Measurements from ENCODE around the gene ZSCAN31. TPM values are rescaled to one million over a fixed set of nuclear protein-coding genes. Genes with fewer than 3 reads are reported as not detected.
A peak's percentile ranks its signal among the peaks of the same experiment; 100 is the strongest.

Gene ZSCAN31
- polyA plus RNA-seq, 1 of the 3 experiments (the other 2 are of a cell fraction) = 1.9 TPM

DNA sequence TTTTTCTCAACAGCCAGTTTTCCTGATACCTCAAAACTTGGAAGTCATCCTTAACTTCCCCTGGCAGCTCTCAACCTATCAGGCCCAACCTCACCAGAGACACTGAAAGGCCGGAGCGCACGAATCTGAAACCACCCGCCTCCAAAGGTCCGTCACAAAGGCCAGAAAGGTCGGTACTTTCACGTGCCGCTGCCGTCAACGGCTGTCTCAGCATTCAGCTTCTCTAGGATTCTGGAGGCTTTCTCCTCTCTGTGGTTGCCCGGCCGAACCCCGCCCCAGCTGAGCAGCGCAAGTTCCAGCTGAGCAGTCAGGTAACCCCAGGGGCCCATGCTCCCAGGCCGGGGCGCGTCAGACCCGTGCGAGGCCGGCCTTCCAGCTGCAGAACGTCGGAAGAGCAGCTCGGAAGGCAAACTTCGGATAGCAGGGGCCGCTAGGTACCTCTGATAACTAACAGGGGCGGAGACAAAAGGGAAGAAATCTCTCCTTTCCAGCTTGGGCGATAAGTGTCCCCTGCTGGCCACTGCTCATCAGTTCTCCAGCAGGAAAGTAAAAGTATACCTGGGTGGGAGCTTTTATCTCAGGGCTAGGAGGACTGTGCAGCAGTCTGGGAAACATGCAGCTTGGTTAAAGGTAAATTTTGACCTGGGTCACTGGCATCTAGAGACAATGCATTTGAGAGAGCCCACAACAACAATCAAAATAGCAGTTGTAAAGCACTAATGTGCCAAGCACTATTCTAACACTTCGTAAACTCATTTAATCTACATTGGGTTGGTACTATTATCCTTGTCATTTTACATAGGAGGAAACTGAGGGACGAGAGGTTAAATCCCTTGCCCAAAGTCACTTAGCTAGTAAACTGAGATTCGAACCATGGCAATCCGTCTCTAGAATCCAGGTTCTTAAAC lies 47.5 kb upstream of the ZSCAN31 start:
- 0 out of 2 replicates have a peak overlapping the region, but pooled peaks have one; percentile 32 for H3K9ac ChIP-seq
- peak overlapping the region in 1 of 2 experiments; percentile 23; a peak in 3 of 4 replicates for H3K27ac ChIP-seq (ENCODE audit: low read depth in 2 of 2, low read length in 1 of 2)
- POLR2A ChIA-PET = interaction anchor here (0.6 to 1.2 kb wide), 3 partner anchors 12 to 102 kb away, joined by 3 to 5 read pairs (median 5); partner anchors contain the start of gene PGBD1
- peak; percentile 50 for DNase-seq
- H3K4me3 ChIP-seq (ENCODE audit: low read depth in 2 of 2, low read length in 1 of 2) = peak overlapping the region; percentile 46 to 61
- H3K9me2 ChIP-seq = no peaks in the 10 kb centered on the region
- no peaks in the 10 kb centered on the region for H3K27me3 ChIP-seq (ENCODE audit: insufficient read depth)
- CTCF ChIA-PET = interaction anchor here (0.6 to 3.7 kb wide), 8 partner anchors 11 to 242 kb away, joined by 3 to 28 read pairs (median 3); partner anchors contain the start of gene ZKSCAN8
- no peak overlapping the region for H2AFZ ChIP-seq (ENCODE audit: low read depth)
- peaks cover 70 to 83% of the 10 kb centered on the region in 2 experiments for H3K36me3 ChIP-seq (replicated peaks in 1 of 2; ENCODE audit: control insufficient read depth in 1 of 2, insufficient read depth in 2 of 2, low read length in 1 of 2)
- WGBS (ENCODE audit: low lambda C conversion rate) = 57% methylated on average over 19 of the region's 31 CpGs
- H3F3A ChIP-seq (replicated peaks; ENCODE audit: insufficient read depth) = peaks cover 17% of the 10 kb centered on the region
- H4K20me1 ChIP-seq (ENCODE audit: insufficient read depth) = no peaks in the 10 kb centered on the region
- peak overlapping the region; percentile 71 for H3K4me2 ChIP-seq
- H3K9me3 ChIP-seq = 0 out of 2 replicates have a peak, but pooled peaks cover 7% of the 10 kb centered on the region
- H3K4me1 ChIP-seq (ENCODE audit: control insufficient read depth in 1 of 2, insufficient read depth in 2 of 2, low read depth in 1 of 2, low read length in 1 of 2) = no peaks in the 10 kb centered on the region; a peak in 2 of 4 replicates
- H3K79me2 ChIP-seq (ENCODE audit: insufficient read depth) = peaks cover 29% of the 10 kb centered on the region
- TF ChIP-seq MEF2A (IDR thresholded peaks at IDR 0.05; ENCODE audit: borderline replicate concordance, low read depth) (no peak), RAD21 (IDR thresholded peaks at IDR 0.05; ENCODE audit: low read length) (no peak), NFIC (IDR thresholded peaks at IDR 0.05; ENCODE audit: borderline replicate concordance) (no peak), FOSL2 (IDR thresholded peaks at IDR 0.05; ENCODE audit: borderline replicate concordance, low read depth) (no peak), SMC3 (IDR thresholded peaks at IDR 0.05; ENCODE audit: low read depth, low read length) (no peak), MXI1 (IDR thresholded peaks at IDR 0.05; ENCODE audit: low read depth, low read length) (peak; percentile 55; the same call in 1 of the 2 replicates), TEAD4 (IDR thresholded peaks at IDR 0.05; ENCODE audit: borderline replicate concordance, insufficient read depth) (no peak), GABPA (IDR thresholded peaks at IDR 0.05; ENCODE audit: low read depth) (no peak), FOXM1 (IDR thresholded peaks at IDR 0.05; ENCODE audit: low read depth) (no peak), GATA2 (CRISPR knock-in tag; IDR thresholded peaks at IDR 0.05) (no peak), EP300 (IDR thresholded peaks at IDR 0.05; ENCODE audit: borderline replicate concordance in 1 of 2, low read depth in 1 of 2, low read length in 1 of 2) (no peak), JUND (IDR thresholded peaks at IDR 0.05) (no peak), CHD2 (IDR thresholded peaks at IDR 0.05; ENCODE audit: low read length, partially characterized antibody) (no peak), ELF1 (IDR thresholded peaks at IDR 0.05) (no peak), TAF1 (IDR thresholded peaks at IDR 0.05; ENCODE audit: borderline replicate concordance, low read depth, low read length) (no peak), POLR2AphosphoS5 (IDR thresholded peaks at IDR 0.05; ENCODE audit: low read depth, low read length) (no peak), TCF12 (IDR thresholded peaks at IDR 0.05) (no peak), SIN3A (IDR thresholded peaks at IDR 0.05; ENCODE audit: borderline replicate concordance, low read depth, low read length) (peak; percentile 52; the same call in 1 of the 2 replicates), RXRA (IDR thresholded peaks at IDR 0.05; ENCODE audit: borderline replicate concordance, low read depth) (no peak), NRF1 (IDR thresholded peaks at IDR 0.05; ENCODE audit: low read depth, low read length) (no peak)
- TF ChIP-seq, protein P1, sequence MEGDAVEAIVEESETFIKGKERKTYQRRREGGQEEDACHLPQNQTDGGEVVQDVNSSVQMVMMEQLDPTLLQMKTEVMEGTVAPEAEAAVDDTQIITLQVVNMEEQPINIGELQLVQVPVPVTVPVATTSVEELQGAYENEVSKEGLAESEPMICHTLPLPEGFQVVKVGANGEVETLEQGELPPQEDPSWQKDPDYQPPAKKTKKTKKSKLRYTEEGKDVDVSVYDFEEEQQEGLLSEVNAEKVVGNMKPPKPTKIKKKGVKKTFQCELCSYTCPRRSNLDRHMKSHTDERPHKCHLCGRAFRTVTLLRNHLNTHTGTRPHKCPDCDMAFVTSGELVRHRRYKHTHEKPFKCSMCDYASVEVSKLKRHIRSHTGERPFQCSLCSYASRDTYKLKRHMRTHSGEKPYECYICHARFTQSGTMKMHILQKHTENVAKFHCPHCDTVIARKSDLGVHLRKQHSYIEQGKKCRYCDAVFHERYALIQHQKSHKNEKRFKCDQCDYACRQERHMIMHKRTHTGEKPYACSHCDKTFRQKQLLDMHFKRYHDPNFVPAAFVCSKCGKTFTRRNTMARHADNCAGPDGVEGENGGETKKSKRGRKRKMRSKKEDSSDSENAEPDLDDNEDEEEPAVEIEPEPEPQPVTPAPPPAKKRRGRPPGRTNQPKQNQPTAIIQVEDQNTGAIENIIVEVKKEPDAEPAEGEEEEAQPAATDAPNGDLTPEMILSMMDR (IDR thresholded peaks at IDR 0.05) = peak; percentile 46
- TF ChIP-seq, protein P2, sequence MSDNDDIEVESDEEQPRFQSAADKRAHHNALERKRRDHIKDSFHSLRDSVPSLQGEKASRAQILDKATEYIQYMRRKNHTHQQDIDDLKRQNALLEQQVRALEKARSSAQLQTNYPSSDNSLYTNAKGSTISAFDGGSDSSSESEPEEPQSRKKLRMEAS (IDR thresholded peaks at IDR 0.05; ENCODE audit: low read depth) = peak; percentile 89
- TF ChIP-seq, protein P3, sequence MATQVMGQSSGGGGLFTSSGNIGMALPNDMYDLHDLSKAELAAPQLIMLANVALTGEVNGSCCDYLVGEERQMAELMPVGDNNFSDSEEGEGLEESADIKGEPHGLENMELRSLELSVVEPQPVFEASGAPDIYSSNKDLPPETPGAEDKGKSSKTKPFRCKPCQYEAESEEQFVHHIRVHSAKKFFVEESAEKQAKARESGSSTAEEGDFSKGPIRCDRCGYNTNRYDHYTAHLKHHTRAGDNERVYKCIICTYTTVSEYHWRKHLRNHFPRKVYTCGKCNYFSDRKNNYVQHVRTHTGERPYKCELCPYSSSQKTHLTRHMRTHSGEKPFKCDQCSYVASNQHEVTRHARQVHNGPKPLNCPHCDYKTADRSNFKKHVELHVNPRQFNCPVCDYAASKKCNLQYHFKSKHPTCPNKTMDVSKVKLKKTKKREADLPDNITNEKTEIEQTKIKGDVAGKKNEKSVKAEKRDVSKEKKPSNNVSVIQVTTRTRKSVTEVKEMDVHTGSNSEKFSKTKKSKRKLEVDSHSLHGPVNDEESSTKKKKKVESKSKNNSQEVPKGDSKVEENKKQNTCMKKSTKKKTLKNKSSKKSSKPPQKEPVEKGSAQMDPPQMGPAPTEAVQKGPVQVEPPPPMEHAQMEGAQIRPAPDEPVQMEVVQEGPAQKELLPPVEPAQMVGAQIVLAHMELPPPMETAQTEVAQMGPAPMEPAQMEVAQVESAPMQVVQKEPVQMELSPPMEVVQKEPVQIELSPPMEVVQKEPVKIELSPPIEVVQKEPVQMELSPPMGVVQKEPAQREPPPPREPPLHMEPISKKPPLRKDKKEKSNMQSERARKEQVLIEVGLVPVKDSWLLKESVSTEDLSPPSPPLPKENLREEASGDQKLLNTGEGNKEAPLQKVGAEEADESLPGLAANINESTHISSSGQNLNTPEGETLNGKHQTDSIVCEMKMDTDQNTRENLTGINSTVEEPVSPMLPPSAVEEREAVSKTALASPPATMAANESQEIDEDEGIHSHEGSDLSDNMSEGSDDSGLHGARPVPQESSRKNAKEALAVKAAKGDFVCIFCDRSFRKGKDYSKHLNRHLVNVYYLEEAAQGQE (IDR thresholded peaks at IDR 0.05; ENCODE audit: low read depth, low read length) = no peak
- TF ChIP-seq, protein P4, sequence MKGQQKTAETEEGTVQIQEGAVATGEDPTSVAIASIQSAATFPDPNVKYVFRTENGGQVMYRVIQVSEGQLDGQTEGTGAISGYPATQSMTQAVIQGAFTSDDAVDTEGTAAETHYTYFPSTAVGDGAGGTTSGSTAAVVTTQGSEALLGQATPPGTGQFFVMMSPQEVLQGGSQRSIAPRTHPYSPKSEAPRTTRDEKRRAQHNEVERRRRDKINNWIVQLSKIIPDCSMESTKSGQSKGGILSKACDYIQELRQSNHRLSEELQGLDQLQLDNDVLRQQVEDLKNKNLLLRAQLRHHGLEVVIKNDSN (IDR thresholded peaks at IDR 0.05; ENCODE audit: borderline replicate concordance, low read depth) = peak; percentile 44; the same call in 1 of the 2 replicates
- TF ChIP-seq, protein P5, sequence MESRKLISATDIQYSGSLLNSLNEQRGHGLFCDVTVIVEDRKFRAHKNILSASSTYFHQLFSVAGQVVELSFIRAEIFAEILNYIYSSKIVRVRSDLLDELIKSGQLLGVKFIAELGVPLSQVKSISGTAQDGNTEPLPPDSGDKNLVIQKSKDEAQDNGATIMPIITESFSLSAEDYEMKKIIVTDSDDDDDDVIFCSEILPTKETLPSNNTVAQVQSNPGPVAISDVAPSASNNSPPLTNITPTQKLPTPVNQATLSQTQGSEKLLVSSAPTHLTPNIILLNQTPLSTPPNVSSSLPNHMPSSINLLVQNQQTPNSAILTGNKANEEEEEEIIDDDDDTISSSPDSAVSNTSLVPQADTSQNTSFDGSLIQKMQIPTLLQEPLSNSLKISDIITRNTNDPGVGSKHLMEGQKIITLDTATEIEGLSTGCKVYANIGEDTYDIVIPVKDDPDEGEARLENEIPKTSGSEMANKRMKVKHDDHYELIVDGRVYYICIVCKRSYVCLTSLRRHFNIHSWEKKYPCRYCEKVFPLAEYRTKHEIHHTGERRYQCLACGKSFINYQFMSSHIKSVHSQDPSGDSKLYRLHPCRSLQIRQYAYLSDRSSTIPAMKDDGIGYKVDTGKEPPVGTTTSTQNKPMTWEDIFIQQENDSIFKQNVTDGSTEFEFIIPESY (IDR thresholded peaks at IDR 0.05; ENCODE audit: borderline replicate concordance, low read depth) = no peak
